Small intestine (tissue), 16 donors: Measurements from ENCODE around the gene AMELY. TPM values are rescaled to one million over a fixed set of nuclear protein-coding genes. Genes with fewer than 3 reads are reported as not detected.

Experiments
- DNase-seq, 2 donors: peaks; one replicate each; pipeline versions ENCODE4 v3.0.0 to v3.0.0-alpha.2; 2013
- FAIRE-seq: peaks from 2 replicates; lab custom pipeline; 2012; peaks lifted over from hg19 to GRCh38; lab: Jason Lieb, UNC
- H3K27ac ChIP-seq, 3 donors: one replicate each; pipeline ENCODE4 v1.5.1; 2013; ENCODE audit warnings: low read length in 2 of 3, mild to moderate bottlenecking in 2 of 3, control low read depth in 1 of 3, inconsistent platforms in 1 of 3, low read depth in 1 of 3, moderate library complexity in 1 of 3
- H3K27me3 ChIP-seq, 3 donors: one replicate each; pipeline ENCODE4 v1.6.1; 2013; ENCODE audit warnings: low read length in 3 of 3, inconsistent platforms in 1 of 3; ENCODE audit not compliant: control insufficient read depth in 3 of 3, insufficient read depth in 3 of 3
- H3K36me3 ChIP-seq, 3 donors: one replicate each; pipeline ENCODE4 v1.6.1; 2013; ENCODE audit warnings: low read length in 3 of 3, inconsistent platforms in 1 of 3, low read depth in 1 of 3, mild to moderate bottlenecking in 1 of 3, moderate library complexity in 1 of 3; ENCODE audit not compliant: control insufficient read depth in 3 of 3, insufficient read depth in 2 of 3
- H3K4me1 ChIP-seq, 3 donors: one replicate each; pipeline ENCODE4 v1.6.1; 2013; ENCODE audit warnings: low read length in 2 of 3, inconsistent platforms in 1 of 3, low read depth in 1 of 3, mild to moderate bottlenecking in 1 of 3, moderate library complexity in 1 of 3; ENCODE audit not compliant: control insufficient read depth in 3 of 3, insufficient read depth in 2 of 3
- H3K4me3 ChIP-seq, 3 donors: one replicate each; pipeline ENCODE4 v1.5.1; 2013; ENCODE audit warnings: low read length in 3 of 3, control low read depth in 1 of 3, inconsistent platforms in 1 of 3, low read depth in 1 of 3, mild to moderate bottlenecking in 1 of 3, moderate library complexity in 1 of 3
- H3K9me3 ChIP-seq, 2 donors: one replicate each; pipeline ENCODE4 v1.6.1; 2013; ENCODE audit warnings: low read depth in 1 of 2, low read length in 1 of 2; ENCODE audit not compliant: control insufficient read depth in 2 of 2, insufficient read depth in 1 of 2
- WGBS, 3 donors: extraction: QIAGEN DNeasy Blood & Tissue Kit; methylation state at CpG; one replicate each; pipeline ENCODE4 v1.1.7; 2013; 5-methylcytosine and 5-hydroxymethylcytosine counted together
- long read RNA-seq, 10 donors: transcript quantifications; one replicate each; lab custom pipeline, GENCODE V29; 2026
- polyA plus RNA-seq, 4 donors: library from polyadenylated mRNA; stranded (reverse) in 3 of 4; unstranded in 1 of 4; fragments of 200-250 nt in 3 of 4; fragments of 120-200 nt in 1 of 4; gene quantifications; one replicate each; pipeline versions ENCODE4 v1.2.1 to v1.2.3, GENCODE V29; 2013
- donor health status: healthy with polysubstance abuse.
- donor health status: control.
- donor health status: control.
- donor health status: Bipolar disorder and iron deficiency.
- donor health status: healthy.

AMELY gene, protein sequence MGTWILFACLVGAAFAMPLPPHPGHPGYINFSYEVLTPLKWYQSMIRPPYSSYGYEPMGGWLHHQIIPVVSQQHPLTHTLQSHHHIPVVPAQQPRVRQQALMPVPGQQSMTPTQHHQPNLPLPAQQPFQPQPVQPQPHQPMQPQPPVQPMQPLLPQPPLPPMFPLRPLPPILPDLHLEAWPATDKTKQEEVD
- polyA plus RNA-seq, result not detected
- long read RNA-seq, donor 1, result 0 reads
- long read RNA-seq, donor 2, result 0 reads
- long read RNA-seq, donor 3, result 0 reads
- long read RNA-seq, donor 4, result 0 reads
- long read RNA-seq, donor 5, result 0 reads
- long read RNA-seq, donor 6, result 0 reads
- long read RNA-seq, donor 7, result 0 reads
- long read RNA-seq, donor 8, result 0 reads
- long read RNA-seq, donor 9, result 0 reads
- long read RNA-seq, donor 10, result 0 reads

DNA sequence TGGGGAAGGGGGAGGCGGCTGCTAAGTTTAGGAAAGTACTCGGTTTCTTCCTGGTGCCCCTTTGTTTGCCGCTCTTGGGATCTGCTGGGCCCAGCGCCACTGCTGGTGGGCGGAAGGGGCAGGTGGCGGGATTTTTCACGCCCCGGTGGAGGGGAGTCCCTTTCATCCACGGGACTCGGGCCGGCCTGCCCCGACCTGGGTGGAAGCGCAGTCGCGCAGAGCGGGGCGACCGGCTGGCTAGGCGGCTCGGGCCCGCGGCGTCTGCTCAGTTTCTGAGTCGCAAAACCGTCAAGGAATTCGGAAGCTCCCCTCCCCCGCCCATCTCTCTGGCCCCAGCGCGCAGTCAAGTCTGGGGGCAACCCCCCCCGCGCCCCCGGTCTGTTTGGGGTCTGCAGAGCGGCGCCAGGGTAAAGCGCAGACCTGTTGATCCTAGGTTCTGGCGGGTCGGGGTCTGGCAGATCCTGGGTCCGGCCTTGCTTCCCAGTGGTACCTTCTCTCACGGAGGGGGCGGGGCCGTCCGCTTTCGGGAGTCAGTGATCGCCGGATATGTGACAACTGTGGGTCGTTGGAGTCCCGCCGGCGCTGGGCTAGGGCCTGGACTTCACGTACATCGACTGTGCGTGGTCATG is at the start of gene AMELY:
Gene AMELY (minus strand): TSS at position 500 of the 629 bp plus-strand sequence. CDS start 39,144 bp downstream, outside the sequence.
- H3K4me1 ChIP-seq, result peaks cover 0 to 10% (median 0%) of the 10 kb centered on the region in 3 donors
- no peaks in the 10 kb centered on the region for H3K9me3 ChIP-seq
- peaks cover 0 to 2% (median 0%) of the 10 kb centered on the region in 3 donors for H3K27me3 ChIP-seq
- H3K36me3 ChIP-seq, result peaks cover 0 to 4% (median 0%) of the 10 kb centered on the region in 3 donors
- FAIRE-seq (no peak), DNase-seq (peak in 1 of 2 donors; percentile 63)
- peak within 1 kb of the TSS in 1 of 3 donors; percentile 85 for H3K27ac ChIP-seq
- 3 to 4% methylated on average over 22 to 52 of the region's 52 CpGs; no CpG with 5 or more reads in 1 of the 3 donors for WGBS, 3 donors
- peak within 1 kb of the TSS in 2 of 3 donors; percentile 30 to 62 for H3K4me3 ChIP-seq

DNA sequence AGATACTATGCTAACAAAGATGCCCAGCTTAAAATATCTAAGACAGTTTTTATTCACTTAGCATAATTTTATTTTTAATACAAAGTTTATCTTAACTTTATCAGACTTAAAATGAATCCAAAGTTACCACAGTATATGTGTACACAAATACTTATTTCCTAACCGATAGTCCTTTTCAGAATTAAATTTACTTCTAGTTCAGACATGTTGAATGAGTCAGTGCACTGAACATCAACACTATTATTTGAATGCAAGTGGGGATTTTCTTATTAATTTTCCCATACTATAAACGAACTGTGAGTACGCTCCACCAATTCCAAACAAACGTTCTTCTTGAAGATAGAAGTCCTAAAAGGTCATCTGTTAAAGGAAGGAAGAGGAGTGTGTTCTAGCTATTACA is 38.4 kb upstream of the AMELY start:
- Histone ChIP-seq H3K4me1 (no peaks in the 10 kb centered on the region), H3K27me3 (no peaks in the 10 kb centered on the region), H3K27ac (no peak overlapping the region), H3K9me3 (no peaks in the 10 kb centered on the region), H3K4me3 (no peak overlapping the region), H3K36me3 (no peaks in the 10 kb centered on the region)
- WGBS, 3 donors, result 59 to 64% methylated on average over 4 of the region's 4 CpGs; no CpG with 5 or more reads in 1 of the 3 donors
- DNase-seq (no peak), FAIRE-seq (no peak)

DNA sequence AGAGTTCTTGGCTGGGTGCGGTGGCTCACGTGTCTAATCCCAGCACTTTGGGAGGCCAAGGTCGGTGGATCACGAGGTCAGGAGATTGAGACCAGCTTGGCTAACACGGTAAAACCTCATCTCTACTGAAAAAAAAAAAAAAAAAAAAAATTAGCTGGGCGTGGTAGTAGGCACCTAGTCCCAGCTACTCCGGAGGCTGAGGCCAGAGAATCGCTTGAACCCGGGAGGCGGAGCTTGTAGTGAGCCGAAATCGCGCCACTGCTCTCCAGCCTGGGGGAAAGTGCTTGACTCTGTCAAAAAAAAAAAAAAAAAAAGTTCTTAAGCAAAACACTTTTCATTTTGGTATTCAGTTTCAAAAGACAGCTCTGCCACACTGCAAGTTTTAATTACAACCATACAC is 36.8 kb upstream of the AMELY start:
- H3K9me3 ChIP-seq, result no peaks in the 10 kb centered on the region
- no peak overlapping the region for H3K4me3 ChIP-seq
- H3K36me3 ChIP-seq, result no peaks in the 10 kb centered on the region
- H3K27ac ChIP-seq, result no peak overlapping the region
- H3K4me1 ChIP-seq, result no peaks in the 10 kb centered on the region
- H3K27me3 ChIP-seq, result no peaks in the 10 kb centered on the region
- DNase-seq (no peak), FAIRE-seq (no peak)
- 81 to 86% methylated on average over 10 to 13 of the region's 13 CpGs; no CpG with 5 or more reads in 1 of the 3 donors for WGBS, 3 donors

DNA sequence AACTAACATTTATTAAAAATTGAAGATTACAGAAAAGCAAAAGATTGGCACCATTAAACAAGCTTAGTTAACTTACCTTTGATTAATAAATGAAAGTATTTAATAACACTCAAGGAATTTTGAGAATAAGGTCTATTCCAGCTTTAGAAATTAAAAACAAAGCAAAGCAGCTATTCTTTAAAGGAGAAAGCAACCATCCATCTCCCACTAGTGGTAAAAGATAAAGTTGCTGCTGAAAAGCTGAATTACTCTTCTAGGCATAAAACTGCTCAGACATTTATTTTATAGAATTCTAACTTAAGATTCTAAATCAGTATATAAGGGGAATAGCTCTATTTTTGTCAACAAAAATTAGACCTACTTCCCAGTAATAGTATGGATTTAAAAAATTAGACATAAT is 36.1 kb upstream of the AMELY start:
- no peak for FAIRE-seq
- Histone ChIP-seq H3K4me1 (no peaks in the 10 kb centered on the region), H3K4me3 (no peak overlapping the region), H3K9me3 (no peaks in the 10 kb centered on the region), H3K27ac (no peak overlapping the region), H3K36me3 (no peaks in the 10 kb centered on the region), H3K27me3 (no peaks in the 10 kb centered on the region)
- DNase-seq, result peak in 1 of 2 donors; percentile 12

DNA sequence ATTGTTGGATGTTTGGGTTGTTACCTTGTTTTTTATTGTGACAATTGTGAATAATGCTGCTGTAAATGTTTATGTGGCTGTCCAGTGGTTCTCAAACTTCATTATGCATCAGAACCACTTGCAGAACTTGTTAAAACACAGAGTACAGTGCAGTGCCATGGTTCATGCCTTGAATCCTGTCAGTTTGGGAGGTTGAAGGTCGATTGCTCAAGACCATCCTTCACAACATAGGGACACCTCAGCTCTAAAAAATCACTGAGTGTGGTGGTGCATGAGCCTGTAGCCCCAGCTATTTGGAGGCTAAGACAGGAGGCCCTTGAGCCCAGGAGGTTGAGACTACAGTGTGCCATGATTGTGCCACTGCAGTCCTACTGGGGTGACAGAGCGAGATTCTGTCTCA is 23.9 kb upstream of the AMELY start:
- Histone ChIP-seq H3K27ac (no peak overlapping the region), H3K4me1 (no peaks in the 10 kb centered on the region), H3K9me3 (no peaks in the 10 kb centered on the region), H3K27me3 (no peaks in the 10 kb centered on the region), H3K36me3 (no peaks in the 10 kb centered on the region), H3K4me3 (no peak overlapping the region)
- WGBS, 3 donors, result 51 to 81% methylated on average over 2 of the region's 2 CpGs; no CpG with 5 or more reads in 1 of the 3 donors
- no peak for DNase-seq
- FAIRE-seq, result no peak

DNA sequence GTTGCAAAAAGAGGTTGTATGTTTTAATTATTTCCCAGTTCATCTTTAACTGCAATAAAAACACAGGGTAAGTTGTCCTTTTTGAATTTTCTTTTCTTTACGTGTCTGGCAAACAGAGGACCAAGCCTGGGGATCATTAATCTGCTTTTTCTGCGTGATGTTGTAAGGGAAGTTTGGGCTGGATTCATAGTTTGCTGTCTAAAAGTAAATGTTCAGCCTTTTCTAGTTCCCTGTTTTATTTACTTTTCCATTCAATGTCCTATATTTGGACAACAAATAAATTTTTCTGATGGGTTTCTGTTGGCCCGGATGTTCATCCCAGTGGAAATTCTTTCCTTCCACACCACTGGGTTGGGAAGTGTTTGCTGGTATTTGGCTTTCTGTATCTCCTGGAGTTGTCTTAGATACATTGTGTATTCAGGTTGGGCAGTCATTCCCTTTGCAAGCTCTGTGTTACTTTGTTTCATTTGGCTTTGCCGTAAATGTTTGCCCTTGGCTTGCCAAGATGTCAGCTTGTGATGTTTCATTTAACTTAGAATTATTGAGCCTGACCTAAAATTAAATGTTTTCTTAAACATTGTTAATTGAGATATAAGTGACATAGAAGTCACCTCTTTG is 20.3 kb upstream of the AMELY start:
- Histone ChIP-seq H3K27ac (no peak overlapping the region), H3K27me3 (no peaks in the 10 kb centered on the region), H3K9me3 (no peaks in the 10 kb centered on the region), H3K36me3 (no peaks in the 10 kb centered on the region), H3K4me3 (no peak overlapping the region), H3K4me1 (no peaks in the 10 kb centered on the region)
- 67 to 87% methylated on average over 4 of the region's 4 CpGs; no CpG with 5 or more reads in 1 of the 3 donors for WGBS, 3 donors
- no peak for DNase-seq
- no peak for FAIRE-seq

DNA sequence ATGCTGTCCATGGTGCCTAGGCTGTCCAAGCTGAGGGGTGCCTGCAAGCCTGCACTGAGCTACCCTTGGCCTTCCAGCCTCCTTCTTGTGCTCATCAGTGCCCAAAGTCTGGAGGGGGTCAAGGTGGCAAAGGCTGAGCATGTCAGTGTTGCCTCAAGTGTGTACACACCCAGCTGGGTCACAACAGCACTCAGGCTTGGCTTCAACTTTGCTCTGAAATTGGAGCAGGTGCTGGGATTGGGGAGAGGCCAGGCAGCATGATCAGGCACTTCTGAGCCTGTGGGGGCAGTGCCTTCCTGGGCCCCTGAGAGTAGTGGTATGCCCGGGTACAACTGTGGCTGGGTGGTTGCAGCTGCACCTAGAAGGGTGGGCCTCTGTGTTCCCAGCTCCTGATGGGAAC is 17.7 kb upstream of the AMELY start:
- Histone ChIP-seq H3K36me3 (no peaks in the 10 kb centered on the region), H3K27ac (no peak overlapping the region), H3K9me3 (no peaks in the 10 kb centered on the region), H3K4me3 (no peak overlapping the region), H3K4me1 (no peaks in the 10 kb centered on the region), H3K27me3 (no peaks in the 10 kb centered on the region)
- 78% methylated on average over 1 of the region's 1 CpG; no CpG with 5 or more reads in 2 of the 3 donors for WGBS, 3 donors
- DNase-seq, result no peak
- no peak for FAIRE-seq

DNA sequence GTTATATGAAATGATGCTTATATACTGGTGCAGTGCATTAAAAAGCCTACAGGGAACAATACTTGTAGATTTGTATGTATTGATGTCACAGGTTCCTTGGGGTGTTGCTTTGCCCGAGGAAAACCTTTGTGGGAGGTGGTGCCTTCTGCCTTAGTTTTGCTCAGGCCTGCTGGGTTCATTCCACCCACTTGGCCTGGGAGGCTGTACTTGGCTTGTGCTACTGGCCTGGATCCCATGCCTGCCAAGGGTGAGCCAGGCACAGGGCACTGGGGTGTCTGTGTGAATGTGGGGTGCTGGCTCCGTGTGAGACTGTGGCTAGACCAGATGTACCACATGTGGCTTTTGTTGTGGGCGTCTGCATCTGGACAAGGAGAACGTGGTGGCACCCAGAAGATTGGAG is 16.7 kb upstream of the AMELY start:
- DNase-seq (no peak), FAIRE-seq (no peak)
- no peaks in the 10 kb centered on the region for H3K4me1 ChIP-seq
- no peaks in the 10 kb centered on the region for H3K27me3 ChIP-seq
- 69 to 80% (median 72%) methylated on average over 1 to 4 of the region's 4 CpGs for WGBS, 3 donors
- H3K36me3 ChIP-seq, result no peaks in the 10 kb centered on the region
- no peaks in the 10 kb centered on the region for H3K9me3 ChIP-seq
- no peak overlapping the region for H3K27ac ChIP-seq
- no peak overlapping the region for H3K4me3 ChIP-seq
